ENCODE results near the gene NTM. TPM values are rescaled to one million over a fixed set of nuclear protein-coding genes. Genes with fewer than 3 reads are reported as not detected.

NTM gene
- total RNA-seq, 1 donor from 2014 or later, result 4.3 TPM

- no peak for DNase-seq (ENCODE audit: low spot score, unreplicated experiment)
- H3K36me3 Mint-ChIP-seq (ENCODE audit: insufficient read depth), result no peaks in the 10 kb centered on the region
- no peaks in the 10 kb centered on the region for H3K4me1 Mint-ChIP-seq (ENCODE audit: low read depth)
- peaks cover 30% of the 10 kb centered on the region for H3K27me3 Mint-ChIP-seq
- H3K9me3 Mint-ChIP-seq (ENCODE audit: low read depth), result no peaks in the 10 kb centered on the region
- no peak for TF ChIP-seq CTCF (IDR thresholded peaks at IDR 0.05; ENCODE audit: unreplicated experiment)
- no peak overlapping the region for H3K27ac Mint-ChIP-seq
- no peak overlapping the region for H3K4me3 Mint-ChIP-seq (ENCODE audit: low read depth)
Observed at GRCh38 chr11:131773626-131774025, 403.2 kb downstream of the NTM start.

- DNase-seq (ENCODE audit: low spot score, unreplicated experiment), result no peak
- H3K4me3 Mint-ChIP-seq (ENCODE audit: low read depth), result no peak overlapping the region
- TF ChIP-seq CTCF (IDR thresholded peaks at IDR 0.05; ENCODE audit: unreplicated experiment), result no peak
- H3K4me1 Mint-ChIP-seq (ENCODE audit: low read depth), result no peaks in the 10 kb centered on the region
- no peak overlapping the region for H3K27ac Mint-ChIP-seq
- no peaks in the 10 kb centered on the region for H3K36me3 Mint-ChIP-seq (ENCODE audit: insufficient read depth)
- H3K9me3 Mint-ChIP-seq (ENCODE audit: low read depth), result no peaks in the 10 kb centered on the region
- peaks cover 26% of the 10 kb centered on the region for H3K27me3 Mint-ChIP-seq
Observed at GRCh38 chr11:131776211-131776610, 405.8 kb downstream of the NTM start.

GRCh38 chr11:131785801-131786200 lies 415.4 kb downstream of the NTM start:
- no peak overlapping the region for H3K27ac Mint-ChIP-seq
- H3K36me3 Mint-ChIP-seq (ENCODE audit: insufficient read depth), result no peaks in the 10 kb centered on the region
- DNase-seq (ENCODE audit: low spot score, unreplicated experiment), result no peak
- no peak overlapping the region for H3K4me3 Mint-ChIP-seq (ENCODE audit: low read depth)
- peaks cover 18% of the 10 kb centered on the region for H3K27me3 Mint-ChIP-seq
- H3K9me3 Mint-ChIP-seq (ENCODE audit: low read depth), result peaks cover 3% of the 10 kb centered on the region
- peaks cover 8% of the 10 kb centered on the region for H3K4me1 Mint-ChIP-seq (ENCODE audit: low read depth)
- no peak for TF ChIP-seq CTCF (IDR thresholded peaks at IDR 0.05; ENCODE audit: unreplicated experiment)

- no peaks in the 10 kb centered on the region for H3K36me3 Mint-ChIP-seq (ENCODE audit: insufficient read depth)
- no peak overlapping the region for H3K4me3 Mint-ChIP-seq (ENCODE audit: low read depth)
- H3K27me3 Mint-ChIP-seq, result peaks cover 19% of the 10 kb centered on the region
- TF ChIP-seq CTCF (IDR thresholded peaks at IDR 0.05; ENCODE audit: unreplicated experiment), result no peak
- no peaks in the 10 kb centered on the region for H3K9me3 Mint-ChIP-seq (ENCODE audit: low read depth)
- H3K27ac Mint-ChIP-seq, result no peak overlapping the region
- DNase-seq (ENCODE audit: low spot score, unreplicated experiment), result no peak
- peaks cover 8% of the 10 kb centered on the region for H3K4me1 Mint-ChIP-seq (ENCODE audit: low read depth)
Observed at GRCh38 chr11:131787119-131787518, 416.7 kb downstream of the NTM start.

GRCh38 chr11:131790586-131790985 lies 420.2 kb downstream of the NTM start:
- Mint-ChIP-seq H3K27ac (no peak overlapping the region), H3K9me3 (ENCODE audit: low read depth) (no peaks in the 10 kb centered on the region), H3K27me3 (peaks cover 33% of the 10 kb centered on the region), H3K4me3 (ENCODE audit: low read depth) (no peak overlapping the region), H3K36me3 (ENCODE audit: insufficient read depth) (no peaks in the 10 kb centered on the region), H3K4me1 (ENCODE audit: low read depth) (peaks cover 11% of the 10 kb centered on the region)
- no peak for DNase-seq (ENCODE audit: low spot score, unreplicated experiment)
- TF ChIP-seq CTCF (IDR thresholded peaks at IDR 0.05; ENCODE audit: unreplicated experiment), result no peak
